GM18517 (cell line): ENCODE results near the gene LIN7B.
"Not testable (repeated sequence)": the region's sequence is repeated elsewhere in the genome, so short reads cannot be mapped to it uniquely, and the experiment has no call there.

Experiments
- ATAC-seq: cut with Tn5 transposase; IDR thresholded peaks from one replicate; pipeline ENCODE4 v1.9.1; 2021; ENCODE audit warnings: mild to moderate bottlenecking, moderate library complexity; ENCODE audit not compliant: unreplicated experiment

LIN7B gene

DNA sequence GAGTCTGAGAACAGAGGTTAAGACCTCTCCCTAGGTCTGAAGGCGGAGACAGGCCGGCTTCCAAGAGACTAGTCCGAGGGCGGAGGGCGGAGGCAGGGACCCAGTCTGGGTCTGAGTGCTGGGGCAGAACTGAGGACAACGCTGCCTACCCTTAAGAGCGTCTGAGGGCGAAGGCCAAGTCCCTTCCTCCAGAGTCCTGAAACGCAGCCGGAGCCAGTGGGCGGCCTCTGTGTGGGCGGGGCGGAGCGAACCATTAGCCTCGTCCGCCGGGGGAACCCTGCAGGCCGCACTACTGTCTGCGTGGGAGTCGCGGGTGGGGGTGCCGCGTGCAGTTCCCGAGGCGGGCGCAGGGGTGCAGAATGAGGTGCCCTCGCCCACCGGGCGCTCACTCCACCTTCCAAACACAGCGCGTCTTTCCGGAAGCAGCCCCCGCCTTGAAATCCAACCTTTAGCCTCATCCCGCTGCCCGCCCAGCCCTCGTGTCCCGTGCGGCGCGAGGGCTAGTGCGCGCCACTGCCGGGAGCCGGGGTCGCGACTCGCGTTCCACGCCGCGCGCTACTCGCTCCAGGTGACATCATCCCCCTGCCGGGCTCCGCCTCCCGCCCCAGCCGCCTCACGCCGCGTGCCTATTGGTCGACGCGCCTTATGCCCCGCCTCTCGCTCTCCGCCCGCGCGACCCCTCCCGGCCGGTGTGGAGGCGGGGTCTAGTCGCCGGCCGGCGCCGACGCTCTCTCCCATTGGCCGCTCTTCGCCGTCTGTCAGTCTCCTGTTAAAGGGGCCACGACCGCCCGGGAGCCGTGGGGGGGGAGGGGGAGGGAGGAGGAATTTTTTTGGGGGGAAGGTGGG lies 4.6 kb downstream of the LIN7B start, which contains the start of gene C19orf73:
TSS of gene C19orf73 (minus strand) at position 579 of the 846 bp plus-strand sequence. CDS start at position 458, 121 bp downstream.
- peak; percentile 73 for ATAC-seq

DNA sequence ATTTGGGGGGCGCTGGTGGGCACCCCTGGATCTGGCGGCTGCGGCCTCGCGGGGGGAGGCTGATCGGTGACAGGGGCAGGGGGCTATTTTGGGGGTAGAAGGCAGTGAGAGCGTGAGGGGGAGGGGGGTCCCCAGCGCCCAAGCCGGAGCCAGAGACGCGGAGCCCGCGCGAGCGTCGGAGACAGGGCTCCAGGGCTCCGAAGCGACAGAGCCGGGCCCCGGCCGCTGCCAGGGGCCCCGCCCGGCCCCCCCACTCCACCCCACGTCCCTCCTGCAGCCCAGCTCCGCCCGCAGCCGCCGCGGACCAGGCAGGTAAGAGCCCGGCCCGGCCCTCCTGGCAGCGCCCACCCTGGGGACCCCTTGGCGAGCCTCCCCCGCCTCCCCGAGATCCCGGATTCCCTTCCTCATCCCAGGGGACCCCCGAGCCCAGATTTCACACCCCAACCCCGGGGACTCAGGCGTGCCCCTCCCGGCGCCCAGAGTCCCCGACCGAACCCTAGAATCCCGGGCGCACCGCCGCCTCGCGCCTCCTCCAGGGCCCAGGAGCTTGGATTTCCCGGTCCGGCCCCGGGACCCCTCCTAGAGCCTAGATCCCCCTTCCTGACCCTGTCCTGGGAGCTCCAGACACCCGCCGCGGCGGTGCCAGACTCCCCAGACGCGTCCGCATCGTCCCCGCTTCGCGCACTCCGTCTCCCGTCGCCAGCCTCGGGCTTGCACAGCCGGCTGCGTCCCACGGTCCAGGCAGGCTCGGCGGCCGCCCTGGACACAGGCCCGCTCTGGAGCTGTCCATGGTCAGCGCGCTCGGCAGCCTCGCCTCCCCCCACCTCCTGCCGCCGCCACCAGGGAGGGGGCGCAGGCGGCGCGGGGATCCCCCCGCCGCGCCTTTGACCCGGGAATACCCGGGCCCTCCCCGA lies 5.5 kb downstream of the LIN7B start, which contains the start of gene PPFIA3:
TSS of gene PPFIA3 (plus strand) at position 134 of the 914 bp plus-strand sequence. CDS start 8,330 bp downstream, outside the sequence.
- ATAC-seq = no peak

DNA sequence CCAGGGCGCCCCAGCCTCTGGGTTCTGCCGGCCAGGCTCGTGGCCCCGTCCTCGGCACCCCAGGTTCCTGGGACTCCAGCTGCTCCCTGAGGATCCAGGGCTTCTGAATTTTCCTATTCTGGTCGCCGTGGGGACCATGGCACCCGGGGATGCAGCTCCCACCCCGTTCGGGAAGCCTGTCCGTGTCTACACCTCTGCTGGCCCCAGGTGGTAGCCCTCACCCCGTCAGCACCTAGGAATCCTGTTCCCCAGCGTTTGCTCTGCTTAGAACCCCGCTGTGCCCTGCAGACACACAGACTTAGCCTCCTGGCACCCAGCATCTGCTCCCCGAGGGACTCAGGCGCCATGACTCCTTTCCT lies 6.1 kb downstream of the LIN7B start:
- ATAC-seq = no peak

DNA sequence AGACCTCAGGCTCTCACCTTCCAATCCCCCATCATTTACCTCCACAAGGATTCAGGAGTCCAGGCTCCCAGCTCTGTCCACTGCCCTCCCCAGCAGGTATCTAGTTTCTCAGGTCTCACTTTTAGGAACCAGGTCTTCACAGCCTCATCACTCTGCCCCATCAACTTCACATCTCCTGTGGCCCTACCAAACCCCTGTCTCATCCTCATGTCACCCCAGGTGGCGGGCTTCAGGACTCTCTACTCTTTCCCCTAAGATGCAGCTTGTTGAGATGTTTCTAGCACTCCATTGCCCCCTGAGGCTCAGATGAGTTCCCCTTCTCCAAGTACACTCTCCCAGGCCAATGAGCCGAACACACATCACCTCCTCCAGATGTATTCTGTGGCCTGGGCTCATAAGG lies 6.7 kb downstream of the LIN7B start:
- no peak for ATAC-seq

DNA sequence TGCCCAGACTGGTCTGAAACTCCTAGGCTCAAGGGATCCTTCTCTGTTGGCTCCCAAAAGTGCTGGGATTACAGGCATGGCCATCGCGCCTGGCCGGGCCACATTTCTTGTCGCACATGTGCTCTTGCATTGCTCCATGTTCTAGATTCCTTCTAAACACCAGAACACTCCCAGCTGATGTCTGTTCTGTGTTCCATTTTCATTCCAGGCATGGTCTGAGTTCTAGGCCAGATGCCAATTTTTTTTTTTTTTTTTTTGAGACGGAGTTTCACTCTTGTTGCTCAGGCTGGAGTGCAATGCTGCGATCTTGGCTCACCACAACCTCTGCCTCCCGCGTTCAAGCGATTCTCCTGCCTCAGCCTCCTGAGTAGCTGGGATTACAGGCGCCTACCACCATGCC lies 7.7 kb downstream of the LIN7B start:
- not testable (repeated sequence) for ATAC-seq

DNA sequence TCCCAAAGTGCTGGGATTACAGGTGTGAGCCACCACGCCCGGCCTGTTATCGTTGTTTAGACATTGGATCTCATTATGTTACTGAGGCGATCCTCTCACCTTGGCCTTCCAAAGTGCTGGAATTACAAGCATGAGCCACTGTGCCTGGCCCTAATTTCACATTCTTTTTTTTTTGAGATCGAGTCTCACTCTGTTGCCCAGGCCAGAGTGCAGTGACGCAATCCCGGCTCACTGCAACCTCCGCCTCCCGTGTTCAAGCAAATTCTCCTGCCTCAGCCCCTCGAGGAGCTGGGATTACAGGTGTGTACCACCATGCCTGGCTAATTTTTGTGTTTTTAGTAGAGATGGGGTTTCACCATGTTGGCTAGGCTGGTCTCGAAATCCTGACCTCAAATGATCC lies 9.1 kb downstream of the LIN7B start:
- not testable (repeated sequence) for ATAC-seq

DNA sequence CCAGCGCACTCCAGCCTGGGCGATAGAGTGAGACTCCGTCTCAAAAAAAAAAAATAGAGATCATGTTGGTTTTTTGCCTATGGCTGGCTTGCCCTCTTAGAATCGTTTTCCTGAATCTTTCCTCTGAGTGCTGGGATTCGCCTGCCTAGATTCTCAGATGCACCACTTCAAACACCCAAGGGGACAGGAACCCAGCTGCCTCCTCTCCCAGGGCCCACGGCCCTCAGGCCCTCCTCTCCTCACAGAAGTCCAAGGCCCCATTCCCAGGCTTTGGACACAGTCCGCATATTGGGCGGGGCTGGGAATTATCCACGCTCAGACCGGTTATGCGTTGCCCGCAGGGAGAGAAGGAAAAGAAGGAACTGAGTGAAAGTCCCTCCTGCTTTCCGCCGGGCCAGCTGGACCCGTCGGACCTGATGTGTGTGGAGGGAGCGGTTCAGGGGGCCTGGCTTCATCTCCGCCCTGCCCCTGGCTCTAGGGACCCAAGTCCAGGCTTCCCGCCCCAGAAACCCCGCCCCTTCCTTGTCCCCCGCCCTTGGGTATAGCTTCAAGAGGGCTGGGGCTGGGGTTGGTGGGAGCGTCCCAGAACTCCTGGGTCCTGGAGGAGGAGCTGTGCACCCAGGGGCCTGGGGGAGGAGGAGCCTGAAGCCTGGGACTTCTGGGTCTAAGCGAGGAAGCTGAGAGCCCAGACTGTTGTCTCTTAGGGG lies 11.0 kb downstream of the LIN7B start:
- no peak for ATAC-seq

DNA sequence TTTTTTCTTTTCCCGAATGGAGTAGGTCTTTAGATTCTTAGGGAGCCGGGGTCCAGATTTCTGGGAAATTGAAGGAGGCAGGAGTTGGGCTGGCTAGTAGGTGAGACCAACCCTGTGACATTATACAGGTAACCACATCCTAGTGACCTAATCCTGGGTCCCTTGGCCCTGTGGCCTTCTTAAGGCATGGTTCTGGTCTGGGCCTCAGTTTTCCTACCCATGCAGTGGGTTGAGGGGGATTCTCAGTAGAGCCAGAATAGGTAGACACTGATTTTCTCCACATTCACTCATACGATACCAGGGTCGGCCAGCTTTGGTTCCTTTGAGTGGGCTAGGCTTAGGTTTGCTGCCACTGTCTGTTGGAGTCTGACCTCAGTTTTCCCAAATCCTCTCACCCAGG lies 12.4 kb downstream of the LIN7B start:
- no peak for ATAC-seq

DNA sequence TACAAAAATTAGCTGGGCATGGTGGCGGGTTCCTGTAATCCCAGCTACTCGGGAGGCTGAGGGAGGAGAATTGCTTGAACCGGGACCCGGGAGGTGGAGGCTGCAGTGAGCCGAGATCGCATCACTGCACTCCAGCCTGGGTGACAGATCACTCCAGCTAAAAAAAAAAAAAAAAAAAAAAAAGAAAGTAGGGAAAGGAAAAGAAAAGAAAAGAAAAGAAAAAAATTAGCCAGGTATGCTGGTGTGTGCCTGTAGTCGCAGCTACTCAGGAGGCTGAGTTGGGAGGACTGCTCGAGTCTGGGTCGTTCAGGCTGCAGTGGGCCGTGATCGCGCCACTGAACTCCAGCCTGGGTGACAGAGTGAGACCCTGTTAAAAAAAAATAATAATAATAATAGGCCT lies 13.1 kb downstream of the LIN7B start:
- not testable (repeated sequence) for ATAC-seq

DNA sequence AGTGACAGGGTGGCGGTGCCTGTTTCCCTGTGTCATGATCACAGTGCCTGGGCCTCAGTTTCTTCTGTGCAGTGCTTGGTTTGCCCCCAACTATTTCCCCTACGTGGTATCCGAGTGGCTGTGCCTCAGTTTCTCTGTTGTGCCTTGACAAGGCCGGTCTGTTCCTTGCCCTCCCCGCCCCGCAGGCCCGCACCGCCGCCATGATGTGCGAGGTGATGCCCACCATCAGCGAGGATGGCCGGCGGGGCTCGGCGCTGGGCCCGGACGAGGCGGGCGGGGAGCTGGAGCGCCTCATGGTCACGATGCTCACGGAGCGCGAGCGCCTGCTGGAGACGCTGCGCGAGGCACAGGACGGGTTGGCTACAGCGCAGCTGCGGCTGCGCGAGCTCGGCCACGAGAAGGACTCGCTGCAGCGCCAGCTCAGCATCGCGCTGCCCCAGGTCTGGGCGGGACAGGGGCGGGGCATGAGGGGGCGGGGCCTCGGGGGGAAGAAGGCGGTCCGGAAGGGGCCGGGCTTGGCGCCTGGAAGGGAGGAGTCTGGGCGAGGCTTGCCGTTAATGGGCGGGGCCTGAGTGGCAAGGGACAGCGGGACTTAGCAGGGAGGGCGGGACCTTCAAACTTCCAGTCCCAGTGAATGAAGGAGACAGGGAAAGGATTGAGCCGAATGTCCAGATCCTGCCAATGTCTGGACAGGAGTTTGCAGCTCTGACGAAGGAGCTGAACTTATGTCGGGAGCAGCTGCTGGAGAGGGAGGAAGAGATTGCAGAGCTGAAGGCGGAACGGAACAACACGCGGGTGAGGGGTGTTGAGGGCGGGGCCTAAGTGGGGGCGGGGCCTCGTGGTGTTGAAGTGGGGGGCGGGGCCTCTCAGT lies 13.7 kb downstream of the LIN7B start:
- peak; percentile 82 for ATAC-seq

DNA sequence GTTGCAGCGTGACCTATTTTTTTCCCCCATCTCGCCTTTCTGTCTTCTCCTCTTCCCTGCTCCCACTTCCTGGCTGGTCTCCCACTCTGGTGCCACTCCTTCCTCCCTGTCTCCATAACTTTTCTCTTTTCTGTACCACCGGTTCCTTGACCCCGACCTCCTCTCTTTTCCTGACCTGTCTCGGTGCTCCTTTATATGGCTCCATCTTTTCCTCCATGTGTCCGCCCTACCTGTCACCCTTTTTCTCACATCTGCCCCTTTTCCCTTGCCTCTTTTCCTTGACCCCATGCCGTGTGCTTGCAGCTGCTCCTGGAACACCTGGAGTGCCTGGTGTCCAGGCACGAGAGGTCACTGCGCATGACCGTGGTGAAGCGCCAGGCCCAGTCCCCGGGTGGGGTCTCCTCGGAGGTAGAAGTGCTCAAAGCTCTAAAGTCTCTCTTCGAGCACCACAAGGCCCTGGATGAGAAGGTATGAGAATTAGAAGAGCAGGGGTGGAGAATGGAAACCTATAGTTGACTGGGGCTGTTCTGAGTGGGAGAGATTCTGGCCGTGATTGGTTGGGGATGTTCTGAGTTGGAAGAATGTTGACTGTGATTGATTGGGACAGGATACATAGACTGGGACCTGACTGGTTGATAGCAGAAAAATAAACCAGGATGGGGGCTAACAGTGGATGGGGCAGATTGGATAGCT lies 14.5 kb downstream of the LIN7B start:
- no peak for ATAC-seq

DNA sequence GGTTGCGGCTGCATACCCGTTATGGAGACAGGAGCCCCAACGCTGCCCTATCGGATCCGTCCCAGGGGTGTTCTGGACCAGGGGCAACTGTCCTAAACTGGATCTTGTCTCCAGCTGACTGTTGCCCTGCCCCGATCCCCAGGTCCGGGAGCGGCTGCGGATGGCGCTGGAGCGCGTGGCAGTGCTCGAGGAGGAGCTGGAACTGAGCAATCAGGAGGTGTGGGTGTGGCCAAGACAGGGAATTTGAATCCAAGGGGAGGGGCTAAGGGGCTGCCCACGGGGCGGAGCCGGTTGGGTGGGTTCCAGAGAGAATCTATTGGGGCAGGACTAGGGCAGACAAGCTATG lies 15.0 kb downstream of the LIN7B start:
- ATAC-seq = no peak

DNA sequence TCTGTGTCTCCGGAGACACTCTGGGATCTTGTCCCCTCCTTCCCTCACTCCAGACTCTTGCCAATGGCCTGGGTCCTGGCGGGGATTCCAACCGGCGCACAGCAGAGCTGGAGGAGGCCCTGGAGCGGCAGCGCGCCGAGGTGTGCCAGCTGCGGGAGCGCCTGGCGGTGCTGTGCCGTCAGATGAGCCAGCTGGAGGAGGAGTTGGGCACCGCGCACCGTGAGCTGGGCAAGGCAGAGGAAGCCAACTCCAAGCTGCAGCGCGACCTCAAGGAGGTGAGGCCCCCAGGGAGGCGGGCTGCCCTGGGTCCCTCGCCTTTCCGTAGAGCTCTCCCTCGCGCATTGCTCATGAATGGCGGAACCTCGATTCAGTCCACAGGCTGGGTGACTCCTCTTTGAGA lies 16.2 kb downstream of the LIN7B start:
- no peak for ATAC-seq

DNA sequence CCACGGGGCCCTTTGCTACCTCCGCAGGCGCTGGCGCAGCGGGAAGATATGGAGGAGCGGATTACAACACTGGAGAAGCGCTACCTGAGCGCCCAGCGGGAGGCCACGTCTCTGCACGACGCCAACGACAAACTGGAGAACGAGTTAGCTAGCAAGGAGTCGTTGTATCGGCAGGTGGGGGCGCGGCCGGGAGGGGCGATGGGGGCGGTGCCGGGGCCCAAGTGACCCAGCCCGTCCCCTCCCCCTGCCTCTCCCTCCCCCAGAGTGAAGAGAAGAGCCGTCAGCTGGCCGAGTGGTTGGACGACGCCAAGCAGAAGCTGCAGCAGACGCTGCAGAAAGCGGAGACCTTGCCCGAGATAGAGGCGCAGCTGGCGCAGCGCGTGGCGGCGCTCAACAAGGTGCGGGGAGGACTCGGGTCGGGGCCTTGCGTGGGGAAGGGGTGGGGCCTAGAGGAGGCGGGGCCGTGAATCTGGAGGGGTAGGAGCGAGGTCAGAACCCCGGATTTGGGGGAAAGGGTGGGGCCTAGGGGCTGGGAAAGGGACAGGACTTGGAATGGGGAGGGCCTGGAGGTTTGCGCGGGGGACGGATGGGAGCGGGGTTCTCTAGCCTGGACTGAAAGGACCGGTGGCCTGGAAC lies 18.9 kb downstream of the LIN7B start:
- ATAC-seq = no peak

DNA sequence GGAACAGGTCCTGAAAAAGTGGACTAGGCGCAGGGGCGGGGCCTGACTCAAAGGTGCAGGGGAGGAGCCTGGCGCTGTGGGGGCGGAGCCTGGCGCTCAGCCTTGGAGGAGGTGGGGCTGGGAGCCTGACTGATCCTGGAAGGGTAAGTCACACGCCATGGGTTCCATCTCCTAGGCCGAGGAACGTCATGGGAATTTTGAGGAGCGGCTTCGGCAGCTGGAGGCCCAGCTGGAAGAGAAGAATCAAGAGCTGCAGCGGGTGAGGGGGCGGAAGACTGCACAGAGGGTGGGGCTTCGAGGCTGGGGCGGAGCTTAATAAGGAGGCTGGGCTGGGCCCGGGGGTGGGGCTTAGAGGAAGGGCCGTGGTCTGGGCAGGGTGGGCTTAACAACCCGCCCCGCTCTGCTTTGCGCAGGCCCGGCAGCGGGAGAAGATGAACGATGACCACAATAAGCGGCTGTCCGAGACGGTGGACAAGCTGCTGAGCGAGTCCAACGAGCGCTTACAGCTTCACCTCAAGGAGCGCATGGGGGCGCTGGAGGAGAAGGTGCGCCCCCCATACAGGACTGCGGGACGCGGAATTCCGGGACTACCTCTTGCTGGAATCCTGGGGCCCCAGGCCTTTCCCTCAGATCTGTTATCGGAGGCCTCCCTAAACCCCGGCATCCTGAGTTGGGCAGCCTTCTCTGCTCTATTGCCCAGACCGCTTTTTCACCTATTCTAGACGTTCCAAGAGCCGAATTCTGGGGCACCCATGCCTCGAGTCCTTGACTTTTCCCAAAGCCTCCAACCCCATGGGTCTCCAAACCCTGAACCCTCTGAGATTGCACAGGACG lies 19.7 kb downstream of the LIN7B start:
- no peak for ATAC-seq

DNA sequence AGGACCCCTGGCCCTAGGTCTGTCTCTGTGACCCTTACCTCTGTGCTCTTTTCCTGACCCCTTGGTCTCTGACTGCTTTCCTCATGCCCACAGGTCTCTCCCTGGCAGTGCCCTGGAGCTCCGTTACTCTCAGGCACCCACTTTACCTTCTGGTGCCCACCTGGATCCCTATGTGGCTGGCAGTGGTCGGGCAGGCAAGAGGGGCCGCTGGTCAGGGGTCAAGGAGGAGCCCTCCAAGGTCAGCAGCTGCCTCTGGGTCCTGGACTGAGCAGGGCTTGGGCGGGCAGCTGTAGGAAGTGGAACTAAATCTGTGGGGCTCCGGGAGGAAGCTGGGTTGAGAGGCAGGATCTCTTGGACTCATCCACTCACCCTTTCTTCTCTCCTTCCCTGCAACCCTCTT lies 21.5 kb downstream of the LIN7B start:
- ATAC-seq = no peak

DNA sequence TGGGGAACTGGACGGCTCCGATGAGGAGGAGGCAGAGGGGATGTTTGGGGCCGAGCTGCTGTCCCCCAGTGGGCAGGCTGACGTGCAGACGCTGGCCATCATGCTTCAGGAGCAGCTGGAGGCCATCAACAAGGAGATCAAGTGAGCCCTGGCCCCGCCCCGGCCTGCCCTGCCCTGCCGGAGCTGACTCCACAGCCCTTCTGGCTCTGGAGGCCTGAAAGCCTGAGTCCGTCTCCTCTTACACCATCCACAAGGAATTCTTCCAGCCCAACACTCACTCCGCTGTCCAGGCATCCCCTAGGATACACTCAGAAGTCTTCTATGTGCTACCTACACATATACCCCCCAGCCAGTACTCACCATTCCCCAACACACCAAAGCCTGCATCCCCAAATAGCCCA lies 22.6 kb downstream of the LIN7B start:
- ATAC-seq = no peak

DNA sequence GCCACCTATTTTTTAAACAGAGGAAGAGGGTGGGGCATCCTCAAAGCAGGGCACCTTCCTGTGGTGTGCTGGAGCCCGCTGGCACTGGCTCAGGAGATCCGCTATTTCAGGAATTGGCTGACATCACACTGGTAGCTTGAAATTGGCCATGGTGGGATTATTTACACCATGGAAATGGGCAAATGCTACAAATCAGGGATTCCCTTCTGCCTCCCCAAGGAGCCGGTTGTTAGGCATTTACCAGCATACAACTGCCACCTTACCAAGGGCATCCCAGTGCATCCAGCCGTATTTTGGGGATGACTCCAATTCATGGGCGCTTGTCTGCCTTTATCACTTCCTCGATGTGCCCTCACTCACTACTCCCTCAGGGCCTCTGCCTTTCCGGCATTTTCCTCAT lies 26.8 kb downstream of the LIN7B start:
- ATAC-seq = no peak
